T-helper 1 cell treated with Interleukin-12 subunit alpha and Interleukin-12 subunit beta and Interleukin-4 antibody, amounts not matched to agents 30 μg/mL and 1 μg/mL, for 36 hours (primary cell): ENCODE data around the gene RFTN1.

Experiments
- H3K27ac Mint-ChIP-seq: one replicate; pipeline ENCODE4 v1.8.0; 2021; ENCODE audit warnings: mild to moderate bottlenecking, mixed read lengths
- H3K27me3 Mint-ChIP-seq: one replicate; pipeline ENCODE4 v1.8.0; 2021; ENCODE audit warnings: low read depth, mixed read lengths
- H3K36me3 Mint-ChIP-seq: one replicate; pipeline ENCODE4 v1.8.0; 2021; ENCODE audit warnings: low read depth, mixed read lengths
- H3K4me1 Mint-ChIP-seq: one replicate; pipeline ENCODE4 v1.8.0; 2021; ENCODE audit warnings: low read depth, mixed read lengths
- H3K4me3 Mint-ChIP-seq: one replicate; pipeline ENCODE4 v1.8.0; 2021; ENCODE audit warnings: mild to moderate bottlenecking, moderate library complexity, mixed read lengths
- H3K9me3 Mint-ChIP-seq: one replicate; pipeline ENCODE4 v1.8.0; 2021; ENCODE audit warnings: mixed read lengths

RFTN1 gene

DNA sequence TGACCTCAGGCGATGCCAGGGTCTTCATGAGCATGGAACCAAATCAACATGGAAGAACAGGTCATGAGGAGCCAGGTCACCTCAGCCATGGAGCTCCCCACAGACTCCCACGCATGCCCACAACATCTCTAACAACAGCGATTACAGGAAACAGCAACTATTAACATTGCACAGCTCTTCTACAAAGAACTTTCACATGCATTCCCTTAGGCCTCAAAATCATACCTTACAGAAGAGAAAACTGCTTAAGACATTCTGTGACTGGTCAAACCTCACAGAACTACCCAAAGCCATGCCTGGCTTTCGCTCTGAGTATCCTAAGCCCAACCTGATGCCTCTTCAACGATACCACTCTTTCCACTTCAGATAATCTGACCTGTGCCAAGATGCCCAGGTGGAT is 130.7 kb downstream of the RFTN1 start:
- Mint-ChIP-seq H3K4me3 (peak overlapping the region; percentile 0), H3K36me3 (peaks cover 75% of the 10 kb centered on the region), H3K4me1 (peaks cover 71% of the 10 kb centered on the region), H3K27ac (peak overlapping the region; percentile 79), H3K9me3 (peaks cover 37% of the 10 kb centered on the region), H3K27me3 (no peaks in the 10 kb centered on the region)

DNA sequence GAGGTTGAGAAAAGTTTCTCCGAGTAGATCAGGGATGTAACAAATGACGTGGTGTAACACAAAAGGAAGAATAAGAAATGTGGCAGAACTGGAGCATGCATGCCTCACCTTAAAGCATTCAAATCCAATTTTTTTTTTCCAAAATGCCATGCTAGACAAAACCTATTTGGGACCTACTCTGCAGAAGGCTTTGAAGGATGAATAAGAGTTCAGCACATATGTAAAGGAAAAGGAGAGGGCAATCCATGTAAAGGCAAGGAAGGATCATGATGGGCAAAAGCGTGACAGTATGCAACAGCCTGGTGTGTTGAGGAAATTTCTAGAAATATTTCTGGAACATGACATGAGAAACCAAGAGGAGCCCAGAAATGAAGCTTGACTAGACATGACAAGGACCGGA is 132.1 kb downstream of the RFTN1 start:
- no peak overlapping the region for H3K27ac Mint-ChIP-seq
- H3K4me3 Mint-ChIP-seq, result no peak overlapping the region
- no peaks in the 10 kb centered on the region for H3K27me3 Mint-ChIP-seq
- H3K36me3 Mint-ChIP-seq, result peaks cover 82% of the 10 kb centered on the region
- H3K4me1 Mint-ChIP-seq, result peaks cover 71% of the 10 kb centered on the region
- H3K9me3 Mint-ChIP-seq, result peaks cover 37% of the 10 kb centered on the region

DNA sequence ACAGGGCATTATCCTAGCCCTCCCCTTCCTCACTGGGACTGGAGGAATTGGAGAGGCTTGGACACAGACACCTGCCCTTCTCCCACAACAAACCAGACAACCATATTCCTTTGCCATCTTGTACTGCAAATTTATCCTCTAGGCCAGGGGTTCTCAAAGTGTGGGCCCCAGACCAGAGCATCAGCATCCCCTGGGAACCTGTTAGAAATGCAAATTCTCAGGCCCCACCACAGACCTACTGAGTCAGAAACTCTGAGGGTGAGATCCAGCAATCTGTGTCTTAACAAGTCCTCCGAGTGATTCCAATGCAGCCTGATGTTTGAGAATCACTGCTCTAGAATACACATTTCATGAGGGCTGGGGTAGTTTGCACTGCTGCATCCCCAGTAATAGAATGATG is 133.1 kb downstream of the RFTN1 start:
- Mint-ChIP-seq H3K27me3 (no peaks in the 10 kb centered on the region), H3K9me3 (peaks cover 37% of the 10 kb centered on the region), H3K27ac (peak overlapping the region; percentile 38), H3K36me3 (peaks cover 83% of the 10 kb centered on the region), H3K4me3 (no peak overlapping the region), H3K4me1 (peaks cover 78% of the 10 kb centered on the region)

DNA sequence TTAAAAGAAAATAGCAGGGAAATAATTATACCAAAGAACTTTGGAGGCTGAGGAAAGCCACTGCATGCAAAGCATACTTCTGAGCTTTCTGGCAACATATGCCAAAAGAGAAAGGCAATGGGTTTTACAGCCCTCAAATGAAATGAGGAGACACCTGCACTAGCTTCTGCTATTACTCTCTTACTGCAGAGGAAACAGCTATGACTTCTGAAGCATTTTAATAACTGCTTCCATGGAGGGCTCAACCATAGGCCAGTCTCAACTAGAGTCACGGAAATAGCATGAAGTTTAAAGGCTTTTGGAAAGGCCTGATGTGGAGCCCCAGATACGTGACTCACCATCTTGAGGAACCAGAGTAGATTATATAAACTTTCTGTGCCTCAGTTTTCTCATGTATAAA is 133.7 kb downstream of the RFTN1 start:
- Mint-ChIP-seq H3K4me1 (peaks cover 81% of the 10 kb centered on the region), H3K27ac (peak overlapping the region; percentile 91), H3K9me3 (peaks cover 37% of the 10 kb centered on the region), H3K36me3 (peaks cover 81% of the 10 kb centered on the region), H3K27me3 (no peaks in the 10 kb centered on the region), H3K4me3 (no peak overlapping the region)

DNA sequence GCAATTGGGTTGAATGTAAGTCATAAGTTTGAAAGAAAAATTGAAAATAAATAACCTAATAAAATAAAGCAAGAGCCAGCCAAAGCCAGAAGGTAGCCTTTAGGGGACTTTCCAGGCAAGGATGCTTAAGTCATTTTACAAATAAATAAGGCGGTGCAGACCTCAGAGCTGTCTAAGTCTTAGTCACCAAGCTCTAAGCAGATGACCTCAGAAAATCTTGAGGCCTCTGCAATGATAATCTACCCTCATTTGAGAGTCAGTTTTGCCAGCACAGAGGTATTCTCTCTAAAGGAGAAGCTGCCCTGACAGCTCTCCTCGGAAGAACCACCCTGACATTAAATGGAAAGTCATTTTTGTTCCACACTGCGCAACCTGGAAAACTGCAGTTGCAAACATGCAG is 134.6 kb downstream of the RFTN1 start:
- peaks cover 85% of the 10 kb centered on the region for H3K4me1 Mint-ChIP-seq
- no peaks in the 10 kb centered on the region for H3K27me3 Mint-ChIP-seq
- peak overlapping the region; percentile 19 for H3K4me3 Mint-ChIP-seq
- H3K9me3 Mint-ChIP-seq, result peaks cover 37% of the 10 kb centered on the region
- peaks cover 82% of the 10 kb centered on the region for H3K36me3 Mint-ChIP-seq
- peak overlapping the region; percentile 91 for H3K27ac Mint-ChIP-seq

DNA sequence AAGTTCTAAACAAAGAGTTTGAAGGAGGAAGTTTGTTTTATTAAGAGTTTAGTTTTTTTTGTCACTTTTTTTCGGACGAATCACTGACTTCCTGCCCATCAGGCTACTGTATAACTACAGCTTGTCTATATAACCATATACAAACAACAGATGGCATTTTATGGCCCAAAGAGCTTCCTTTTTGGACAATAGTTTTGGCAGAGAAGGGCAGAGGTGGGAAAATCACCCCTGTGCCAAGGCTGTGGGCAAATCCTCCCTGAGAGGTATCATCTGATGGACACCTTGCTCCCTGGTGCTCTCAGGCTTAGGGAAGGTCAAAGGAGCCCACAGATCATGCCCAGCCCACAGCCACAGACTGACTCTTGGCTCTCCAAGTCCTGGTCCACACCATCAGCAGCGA is 135.1 kb downstream of the RFTN1 start:
- peak overlapping the region; percentile 91 for H3K27ac Mint-ChIP-seq
- H3K36me3 Mint-ChIP-seq, result peaks cover 81% of the 10 kb centered on the region
- no peaks in the 10 kb centered on the region for H3K27me3 Mint-ChIP-seq
- H3K4me1 Mint-ChIP-seq, result peaks cover 88% of the 10 kb centered on the region
- peak overlapping the region; percentile 33 for H3K4me3 Mint-ChIP-seq
- peaks cover 37% of the 10 kb centered on the region for H3K9me3 Mint-ChIP-seq

DNA sequence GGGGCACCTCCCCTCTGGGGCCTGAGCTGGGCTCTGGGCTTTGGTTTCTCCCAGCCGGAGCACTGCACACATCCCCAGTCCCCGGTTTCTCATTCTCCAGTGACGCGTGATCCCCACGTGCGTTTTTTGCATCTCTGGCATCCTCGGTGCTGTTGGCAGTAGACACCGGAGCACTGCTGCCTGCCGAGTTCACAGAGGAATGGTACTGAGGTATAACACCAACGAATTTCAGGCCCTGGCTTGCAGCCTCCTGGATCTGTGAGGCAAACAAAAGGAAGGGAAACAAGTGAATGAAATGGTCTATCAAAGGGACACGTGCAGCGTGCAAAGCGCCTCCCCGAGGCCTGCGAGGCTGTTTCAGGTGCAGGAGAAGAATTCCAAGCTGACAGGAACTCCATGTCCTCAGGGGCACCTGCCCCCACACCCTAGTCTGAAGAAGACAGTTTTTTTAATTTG is 135.6 kb downstream of the RFTN1 start:
- peak overlapping the region; percentile 91 for H3K27ac Mint-ChIP-seq
- H3K9me3 Mint-ChIP-seq, result peaks cover 34% of the 10 kb centered on the region
- H3K4me1 Mint-ChIP-seq, result peaks cover 90% of the 10 kb centered on the region
- no peaks in the 10 kb centered on the region for H3K27me3 Mint-ChIP-seq
- H3K4me3 Mint-ChIP-seq, result peak overlapping the region; percentile 54
- peaks cover 83% of the 10 kb centered on the region for H3K36me3 Mint-ChIP-seq

DNA sequence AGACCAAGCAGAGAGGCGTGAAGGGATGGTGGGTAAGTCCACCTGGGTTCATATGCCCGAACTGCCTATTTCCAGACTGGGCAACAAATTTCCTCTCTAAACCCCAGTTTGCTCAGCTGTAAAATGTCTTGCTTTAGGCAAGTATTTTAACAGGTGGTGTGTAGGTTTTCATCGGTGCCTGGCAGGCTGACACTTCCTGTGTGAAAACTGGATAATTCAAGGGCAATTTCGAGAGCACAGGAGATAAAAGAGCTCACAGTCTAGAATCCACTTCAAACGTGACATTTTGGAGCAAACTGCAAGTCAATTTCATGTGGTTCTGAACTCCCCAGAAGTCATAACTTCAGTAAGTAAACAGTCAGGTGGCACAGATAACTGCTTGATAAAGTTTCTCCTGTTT is 136.3 kb downstream of the RFTN1 start:
- peak overlapping the region; percentile 91 for H3K27ac Mint-ChIP-seq
- peaks cover 90% of the 10 kb centered on the region for H3K4me1 Mint-ChIP-seq
- H3K9me3 Mint-ChIP-seq, result peaks cover 27% of the 10 kb centered on the region
- no peaks in the 10 kb centered on the region for H3K27me3 Mint-ChIP-seq
- peak overlapping the region; percentile 54 for H3K4me3 Mint-ChIP-seq
- peaks cover 83% of the 10 kb centered on the region for H3K36me3 Mint-ChIP-seq

DNA sequence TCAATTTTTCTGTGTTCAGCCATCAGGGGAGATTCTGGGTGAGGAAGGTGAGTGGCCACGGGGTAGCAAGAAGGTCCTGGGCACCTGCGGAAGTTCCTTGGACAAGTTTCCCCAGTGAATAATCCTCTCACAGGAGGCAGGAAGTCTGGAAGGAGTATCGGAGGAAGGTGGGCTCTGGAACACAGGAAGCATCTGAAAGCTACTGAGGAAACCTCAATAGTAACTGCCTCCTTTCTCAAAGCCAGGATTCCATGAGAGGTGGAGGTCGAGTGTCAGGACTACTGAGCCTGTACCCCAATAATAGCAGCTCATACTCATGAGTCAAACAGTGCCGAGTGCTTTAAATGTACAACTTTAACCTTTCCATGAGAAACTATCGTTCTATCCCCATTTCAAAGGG is 137.6 kb downstream of the RFTN1 start:
- peaks cover 81% of the 10 kb centered on the region for H3K36me3 Mint-ChIP-seq
- H3K4me3 Mint-ChIP-seq, result no peak overlapping the region
- peaks cover 95% of the 10 kb centered on the region for H3K4me1 Mint-ChIP-seq
- H3K27ac Mint-ChIP-seq, result peak overlapping the region; percentile 58
- peaks cover 21% of the 10 kb centered on the region for H3K9me3 Mint-ChIP-seq
- H3K27me3 Mint-ChIP-seq, result no peaks in the 10 kb centered on the region

DNA sequence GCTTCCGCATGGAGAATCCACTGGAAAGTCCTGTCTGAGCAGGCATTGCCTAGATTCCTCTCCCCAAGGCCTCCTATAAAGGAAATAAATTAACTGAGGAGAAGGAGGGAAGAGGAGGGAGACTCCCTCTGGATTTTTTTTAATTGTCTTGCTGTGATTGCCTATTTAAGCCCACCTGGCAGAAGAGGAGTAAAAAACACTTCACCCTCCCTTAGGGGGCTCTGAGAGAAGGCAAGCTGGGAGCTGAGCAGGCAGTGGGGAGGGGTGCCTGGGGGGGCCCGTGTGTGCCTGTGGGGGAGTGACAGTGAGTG is 138.6 kb downstream of the RFTN1 start:
- Mint-ChIP-seq H3K4me3 (peak overlapping the region; percentile 54), H3K36me3 (peaks cover 77% of the 10 kb centered on the region), H3K4me1 (peaks cover 96% of the 10 kb centered on the region), H3K27me3 (no peaks in the 10 kb centered on the region), H3K9me3 (peaks cover 15% of the 10 kb centered on the region), H3K27ac (peak overlapping the region; percentile 81)

DNA sequence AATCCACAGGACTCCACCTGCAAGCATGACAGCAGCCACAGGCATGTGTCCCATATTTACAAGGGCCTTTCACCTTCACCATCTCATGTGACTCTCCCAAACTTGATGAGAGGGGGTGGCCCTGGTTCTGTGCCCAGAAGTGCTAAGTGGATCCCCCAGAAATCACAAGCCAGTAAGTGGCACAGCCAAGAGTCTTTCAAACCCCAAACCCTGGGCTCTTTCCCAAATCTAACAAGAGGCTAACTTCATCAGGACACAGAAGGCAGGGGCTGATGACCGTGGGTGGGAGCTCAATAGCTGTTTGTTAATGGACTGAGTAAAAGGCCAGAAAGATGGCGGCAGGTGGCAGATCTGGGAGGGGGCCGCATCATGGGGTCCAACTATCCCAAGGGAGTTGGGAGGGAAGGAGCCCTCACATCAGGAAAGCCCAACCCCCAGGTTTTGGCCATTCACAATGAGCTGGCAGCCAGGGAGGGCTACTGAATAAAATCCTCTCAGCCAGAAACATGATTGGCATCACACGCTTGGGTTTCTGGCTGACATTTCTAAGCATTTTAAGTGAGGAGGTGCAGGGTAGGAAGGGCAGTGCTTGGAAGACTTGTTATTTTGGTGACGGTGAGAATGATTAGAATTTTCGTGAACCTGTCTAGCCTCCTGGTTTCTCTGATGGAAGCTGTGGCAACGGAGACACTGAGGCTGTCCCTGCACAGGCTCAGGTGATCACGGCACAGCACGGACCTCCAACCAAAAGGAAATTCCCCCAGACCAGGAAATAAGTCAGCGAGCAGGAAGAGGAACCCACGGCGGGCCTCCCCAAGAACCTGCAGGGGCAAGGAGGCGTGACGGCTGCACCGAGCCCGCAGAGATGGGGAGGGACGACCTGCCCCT is 139.2 kb downstream of the RFTN1 start:
- peaks cover 14% of the 10 kb centered on the region for H3K9me3 Mint-ChIP-seq
- H3K4me3 Mint-ChIP-seq, result peak overlapping the region; percentile 54
- H3K27ac Mint-ChIP-seq, result peak overlapping the region; percentile 81
- H3K36me3 Mint-ChIP-seq, result peaks cover 75% of the 10 kb centered on the region
- H3K27me3 Mint-ChIP-seq, result no peaks in the 10 kb centered on the region
- H3K4me1 Mint-ChIP-seq, result peaks cover 95% of the 10 kb centered on the region

DNA sequence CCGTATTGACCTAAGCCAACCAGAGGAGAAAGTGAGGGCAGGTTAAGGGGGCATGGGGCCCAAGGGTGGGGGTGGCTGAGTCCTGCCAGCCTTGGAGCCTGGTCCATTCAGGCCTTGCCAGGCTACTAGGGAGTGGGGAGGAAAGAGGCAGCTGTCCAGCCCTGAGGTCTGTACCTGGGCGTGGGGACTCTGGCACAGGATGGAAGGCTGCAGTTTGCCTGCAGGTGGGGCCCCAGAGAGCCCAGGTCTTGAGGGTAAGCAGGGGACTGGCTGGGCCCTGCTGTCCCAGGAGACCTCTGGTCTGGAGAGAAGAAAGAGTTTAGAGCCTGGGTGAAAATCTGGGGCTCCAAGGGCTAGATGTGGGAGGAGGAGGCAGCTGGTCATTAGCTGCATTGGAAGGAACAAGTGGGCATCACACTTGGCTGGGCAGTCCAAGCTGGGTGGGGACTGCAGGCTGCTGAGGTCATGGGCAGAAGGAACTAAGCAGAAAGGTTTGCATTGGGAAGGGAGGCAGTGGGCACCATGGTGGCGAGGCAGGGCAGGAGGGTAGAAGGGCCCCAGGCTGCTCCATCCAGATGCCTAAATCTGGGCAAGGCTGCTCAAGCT is 140.1 kb downstream of the RFTN1 start:
- peak overlapping the region; percentile 81 for H3K27ac Mint-ChIP-seq
- H3K27me3 Mint-ChIP-seq, result no peaks in the 10 kb centered on the region
- peaks cover 72% of the 10 kb centered on the region for H3K36me3 Mint-ChIP-seq
- H3K4me3 Mint-ChIP-seq, result peak overlapping the region; percentile 19
- H3K4me1 Mint-ChIP-seq, result peaks cover 90% of the 10 kb centered on the region
- H3K9me3 Mint-ChIP-seq, result peaks cover 6% of the 10 kb centered on the region

DNA sequence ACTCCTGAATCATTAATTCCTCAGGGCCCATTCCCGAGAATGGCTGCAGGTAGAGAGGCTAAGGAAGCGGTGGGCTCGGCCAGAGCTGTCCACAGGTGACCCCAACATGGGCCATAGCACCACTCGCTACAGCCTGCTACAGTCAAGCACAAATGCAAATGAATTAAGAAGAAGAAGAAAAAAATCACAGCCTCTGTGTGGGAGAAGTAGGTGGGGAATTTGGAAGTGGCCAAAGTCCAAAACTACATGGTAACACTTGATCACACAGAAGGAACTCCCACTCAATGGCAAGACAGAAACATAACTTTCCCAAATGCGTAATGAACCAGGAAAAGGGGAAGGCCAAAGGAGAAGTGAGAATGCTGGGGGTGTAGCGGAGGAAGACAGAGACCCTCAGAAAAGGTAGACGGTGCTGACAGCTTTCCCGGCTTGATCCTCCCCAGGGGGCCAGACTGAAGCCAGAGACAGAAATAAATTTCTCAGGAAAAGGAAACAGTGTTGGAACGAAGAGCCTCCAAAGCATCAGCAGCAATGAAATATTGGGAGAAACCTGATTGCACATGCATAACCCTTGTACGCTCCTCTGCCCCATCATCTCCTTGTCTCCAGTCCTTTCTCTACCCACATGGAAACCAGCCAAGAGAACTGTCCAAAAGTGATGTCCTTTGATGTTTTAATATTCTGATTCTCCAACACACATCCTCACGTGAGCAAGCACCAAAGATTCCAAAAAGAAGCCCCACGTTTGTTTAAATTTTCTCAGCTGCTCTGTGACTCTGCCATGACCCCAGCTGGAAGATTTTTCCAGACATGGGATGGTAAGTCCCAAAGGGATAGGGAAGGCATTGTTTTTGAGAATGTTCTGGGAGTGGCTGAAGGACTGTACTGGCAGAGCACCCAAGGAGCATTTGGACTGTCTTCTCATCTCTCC is 140.9 kb downstream of the RFTN1 start:
- no peaks in the 10 kb centered on the region for H3K9me3 Mint-ChIP-seq
- no peak overlapping the region for H3K4me3 Mint-ChIP-seq
- peaks cover 66% of the 10 kb centered on the region for H3K36me3 Mint-ChIP-seq
- no peaks in the 10 kb centered on the region for H3K27me3 Mint-ChIP-seq
- peaks cover 85% of the 10 kb centered on the region for H3K4me1 Mint-ChIP-seq
- peak overlapping the region; percentile 81 for H3K27ac Mint-ChIP-seq
